Vagina (tissue), 2 donors: Measurements from ENCODE around the gene RNF44.

ENCODE experiments used
- CTCF ChIP-seq, 3 experiments: fragments of 450-650 bp in 2 of 3; fragments of 200-600 bp in 1 of 3; sonication (generic) in 1 of 3; IDR thresholded peaks; one replicate each; pipeline ENCODE4 v1.5.1; 2017 to 2019; ENCODE audit warnings: antibody characterized with exemption in 3 of 3, mild to moderate bottlenecking in 2 of 3, moderate library complexity in 2 of 3
- POLR2A ChIP-seq, 2 donors: fragments of 450-650 bp; IDR thresholded peaks; one replicate each; pipeline ENCODE4 v1.6.1; 2017; ENCODE audit warnings: antibody characterized with exemption in 2 of 2, mild to moderate bottlenecking in 2 of 2, moderate library complexity in 2 of 2
- POLR2AphosphoS5 ChIP-seq, 2 donors: sonication (generic); formaldehyde crosslinking; IDR thresholded peaks; one replicate each; pipeline ENCODE4 v1.9.0; 2017; ENCODE audit warnings: antibody characterized with exemption in 2 of 2, mild to moderate bottlenecking in 2 of 2, low read depth in 1 of 2; ENCODE audit not compliant: insufficient read depth in 1 of 2

GRCh38 chr5:176538989-176539384, 1.8 kb upstream of the RNF44 start:
- TF ChIP-seq POLR2AphosphoS5 (IDR thresholded peaks at IDR 0.05; ENCODE audit: insufficient read depth in 1 of 2, low read depth in 1 of 2) (no peak), CTCF (IDR thresholded peaks at IDR 0.05) (no peak), POLR2A (IDR thresholded peaks at IDR 0.05) (no peak)
